ENCODE results near the gene SCN5A. TPM values are rescaled to one million over a fixed set of nuclear protein-coding genes. Genes with fewer than 3 reads are reported as not detected.

The SCN5A gene
- total RNA-seq, 1 donor from 2014 or later = 3.9 TPM

DNA sequence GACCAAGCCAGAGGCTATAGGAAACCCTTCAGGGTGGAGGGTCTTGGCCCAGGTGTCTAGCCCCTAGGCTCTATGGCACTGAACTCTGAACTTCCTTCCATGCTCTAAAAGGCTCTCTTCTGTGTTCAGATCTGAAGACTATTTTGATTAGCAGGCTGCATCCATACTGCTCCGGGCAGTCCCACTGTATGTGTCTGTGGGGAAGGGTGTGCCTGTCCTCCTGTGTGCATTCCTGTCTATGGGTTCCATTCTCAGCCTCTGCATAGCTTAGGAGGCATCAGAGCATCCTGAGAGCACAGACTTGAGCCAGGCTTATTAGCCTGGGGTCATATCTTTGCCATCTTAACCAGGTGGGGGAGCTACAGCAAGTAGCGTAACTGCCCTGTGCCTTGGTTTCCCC is 115.3 kb downstream of the SCN5A start:
- H3K27me3 Mint-ChIP-seq (ENCODE audit: insufficient read depth, low read depth) = peaks cover 7% of the 10 kb centered on the region
- no peaks in the 10 kb centered on the region for H3F3A ChIP-seq (ENCODE audit: low read depth)
- H3K27ac ChIP-seq = no peak overlapping the region
- H3K4me2 ChIP-seq = no peak overlapping the region
- H3K9me3 Mint-ChIP-seq = peaks cover 14% of the 10 kb centered on the region
- H3K36me3 Mint-ChIP-seq = peaks cover 21% of the 10 kb centered on the region
- no peak overlapping the region for H3K9ac ChIP-seq
- TF ChIP-seq EZH2phosphoT487 (IDR thresholded peaks at IDR 0.05) (no peak), EZH2 (IDR thresholded peaks at IDR 0.05) (no peak)
- TF ChIP-seq, protein P1, sequence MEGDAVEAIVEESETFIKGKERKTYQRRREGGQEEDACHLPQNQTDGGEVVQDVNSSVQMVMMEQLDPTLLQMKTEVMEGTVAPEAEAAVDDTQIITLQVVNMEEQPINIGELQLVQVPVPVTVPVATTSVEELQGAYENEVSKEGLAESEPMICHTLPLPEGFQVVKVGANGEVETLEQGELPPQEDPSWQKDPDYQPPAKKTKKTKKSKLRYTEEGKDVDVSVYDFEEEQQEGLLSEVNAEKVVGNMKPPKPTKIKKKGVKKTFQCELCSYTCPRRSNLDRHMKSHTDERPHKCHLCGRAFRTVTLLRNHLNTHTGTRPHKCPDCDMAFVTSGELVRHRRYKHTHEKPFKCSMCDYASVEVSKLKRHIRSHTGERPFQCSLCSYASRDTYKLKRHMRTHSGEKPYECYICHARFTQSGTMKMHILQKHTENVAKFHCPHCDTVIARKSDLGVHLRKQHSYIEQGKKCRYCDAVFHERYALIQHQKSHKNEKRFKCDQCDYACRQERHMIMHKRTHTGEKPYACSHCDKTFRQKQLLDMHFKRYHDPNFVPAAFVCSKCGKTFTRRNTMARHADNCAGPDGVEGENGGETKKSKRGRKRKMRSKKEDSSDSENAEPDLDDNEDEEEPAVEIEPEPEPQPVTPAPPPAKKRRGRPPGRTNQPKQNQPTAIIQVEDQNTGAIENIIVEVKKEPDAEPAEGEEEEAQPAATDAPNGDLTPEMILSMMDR (IDR thresholded peaks at IDR 0.05) = no peak
- no peaks in the 10 kb centered on the region for H4K20me1 ChIP-seq (ENCODE audit: low read depth)
- H3K4me1 ChIP-seq = peaks cover 6% of the 10 kb centered on the region
- no peak overlapping the region for H2AFZ ChIP-seq (replicated peaks)
- H3K9me3 ChIP-seq (ENCODE audit: low read depth) = no peaks in the 10 kb centered on the region
- H3K4me3 Mint-ChIP-seq = no peak overlapping the region
- H3K27ac Mint-ChIP-seq = no peak overlapping the region
- H3K4me3 ChIP-seq = no peak overlapping the region
- H3K79me2 ChIP-seq (ENCODE audit: low read depth) = no peaks in the 10 kb centered on the region
- no peaks in the 10 kb centered on the region for H3K27me3 ChIP-seq
- peaks cover 5% of the 10 kb centered on the region for H3K4me1 Mint-ChIP-seq
- no peak for DNase-seq (ENCODE audit: low spot score)
- no peaks in the 10 kb centered on the region for H3K36me3 ChIP-seq

DNA sequence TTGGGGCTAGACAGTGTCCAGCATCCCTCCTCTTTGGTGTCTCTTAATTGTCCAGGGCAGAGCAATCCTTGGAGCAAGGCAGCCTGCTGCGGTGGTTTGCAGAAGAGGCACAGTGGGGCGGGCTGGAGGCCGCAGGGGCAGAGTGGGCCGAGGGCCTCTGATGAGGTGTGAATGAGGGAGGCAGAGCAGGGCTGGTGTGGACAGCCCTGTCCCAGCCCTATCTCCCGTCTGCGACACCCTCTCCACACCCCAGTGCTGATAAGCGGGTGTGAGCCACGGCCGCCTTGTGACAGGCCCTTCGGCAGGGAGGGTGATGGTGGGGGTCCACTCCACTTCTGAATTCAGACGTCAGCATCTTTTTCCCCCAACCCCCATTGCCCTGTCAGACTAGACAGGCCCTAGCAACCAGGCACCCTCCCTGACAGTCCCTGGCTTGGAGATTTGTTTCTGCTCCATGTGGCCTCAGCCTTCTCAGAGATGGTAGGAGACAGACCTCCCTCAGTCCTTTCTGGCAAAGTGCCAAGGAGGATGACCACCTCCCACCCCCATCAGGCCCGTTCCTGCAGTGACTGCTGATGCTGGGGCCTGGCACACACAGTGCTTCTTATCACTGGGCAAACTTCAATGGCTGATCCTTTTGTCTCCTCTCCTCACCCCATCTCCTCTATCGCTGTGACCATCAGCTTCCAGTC is 116.1 kb downstream of the SCN5A start:
- TF ChIP-seq EZH2 (IDR thresholded peaks at IDR 0.05) (no peak), EZH2phosphoT487 (IDR thresholded peaks at IDR 0.05) (no peak)
- TF ChIP-seq, protein P1 (IDR thresholded peaks at IDR 0.05) = no peak

GRCh38 chr3:38532529-38532928 is 117.0 kb downstream of the SCN5A start:
- H3K4me2 ChIP-seq = no peak overlapping the region

More for the DNA sequence above, 116.1 kb downstream of the SCN5A start:
- H3K4me2 ChIP-seq = no peak overlapping the region
- Mint-ChIP-seq H3K27me3 (ENCODE audit: insufficient read depth, low read depth) (peaks cover 7% of the 10 kb centered on the region), H3K4me3 (no peak overlapping the region), H3K36me3 (peaks cover 21% of the 10 kb centered on the region), H3K9me3 (peaks cover 14% of the 10 kb centered on the region), H3K4me1 (peaks cover 5% of the 10 kb centered on the region), H3K27ac (no peak overlapping the region)
- H3K9ac ChIP-seq = no peak overlapping the region
- no peak overlapping the region for H3K27ac ChIP-seq
- peaks cover 6% of the 10 kb centered on the region for H3K4me1 ChIP-seq
- no peaks in the 10 kb centered on the region for H4K20me1 ChIP-seq (ENCODE audit: low read depth)
- H3F3A ChIP-seq (ENCODE audit: low read depth) = no peaks in the 10 kb centered on the region
- DNase-seq (ENCODE audit: low spot score) = no peak
- no peaks in the 10 kb centered on the region for H3K79me2 ChIP-seq (ENCODE audit: low read depth)
- no peak overlapping the region for H3K4me3 ChIP-seq
- H2AFZ ChIP-seq (replicated peaks) = no peak overlapping the region
- H3K27me3 ChIP-seq = no peaks in the 10 kb centered on the region
- H3K9me3 ChIP-seq (ENCODE audit: low read depth) = no peaks in the 10 kb centered on the region
- no peaks in the 10 kb centered on the region for H3K36me3 ChIP-seq

More at GRCh38 chr3:38532529-38532928, 117.0 kb downstream of the SCN5A start:
- no peaks in the 10 kb centered on the region for H3K27me3 ChIP-seq
- Mint-ChIP-seq H3K27ac (no peak overlapping the region), H3K36me3 (peaks cover 24% of the 10 kb centered on the region), H3K4me3 (no peak overlapping the region), H3K9me3 (peaks cover 14% of the 10 kb centered on the region), H3K4me1 (peaks cover 5% of the 10 kb centered on the region), H3K27me3 (ENCODE audit: insufficient read depth, low read depth) (peaks cover 5% of the 10 kb centered on the region)
- no peak overlapping the region for H3K4me3 ChIP-seq
- H3K9ac ChIP-seq = no peak overlapping the region
- H3K36me3 ChIP-seq = no peaks in the 10 kb centered on the region
- H3K79me2 ChIP-seq (ENCODE audit: low read depth) = no peaks in the 10 kb centered on the region
- no peaks in the 10 kb centered on the region for H3K9me3 ChIP-seq (ENCODE audit: low read depth)
- H2AFZ ChIP-seq (replicated peaks) = no peak overlapping the region
- no peak overlapping the region for H3K27ac ChIP-seq
- no peak for TF ChIP-seq EZH2phosphoT487 (IDR thresholded peaks at IDR 0.05)
- TF ChIP-seq EZH2 (IDR thresholded peaks at IDR 0.05) = no peak
- TF ChIP-seq, protein P1 (IDR thresholded peaks at IDR 0.05) = no peak
- no peaks in the 10 kb centered on the region for H3F3A ChIP-seq (ENCODE audit: low read depth)
- no peak for DNase-seq (ENCODE audit: low spot score)
- peaks cover 6% of the 10 kb centered on the region for H3K4me1 ChIP-seq
- no peaks in the 10 kb centered on the region for H4K20me1 ChIP-seq (ENCODE audit: low read depth)
